NCI-H2227 treated with DMSO at 0.1 percent for 48 hours (cell line): ENCODE data around the gene HIVEP3.

Experiments
- DNase-seq: peaks from one replicate; lab custom pipeline; 2025; lab: John Stamatoyannopoulos, UW

The HIVEP3 gene

GRCh38 chr1:41682845-41683625, 235.7 kb downstream of the HIVEP3 start:
- DNase-seq, result no peak

GRCh38 chr1:41682149-41682548, 236.6 kb downstream of the HIVEP3 start:
- DNase-seq, result no peak

GRCh38 chr1:41681331-41682098, 237.2 kb downstream of the HIVEP3 start:
- no peak for DNase-seq

- DNase-seq, result no peak
These were observed 238.7 kb downstream of the HIVEP3 start for GRCh38 chr1:41679994-41680393.

- no peak for DNase-seq
These were observed 239.2 kb downstream of the HIVEP3 start for GRCh38 chr1:41679531-41679930.

GRCh38 chr1:41678111-41678878, 240.4 kb downstream of the HIVEP3 start:
- DNase-seq, result no peak

GRCh38 chr1:41677620-41678019, 241.1 kb downstream of the HIVEP3 start:
- DNase-seq, result no peak

- no peak for DNase-seq
These were observed 243.3 kb downstream of the HIVEP3 start for GRCh38 chr1:41675401-41675800.

- no peak for DNase-seq
These were observed 244.2 kb downstream of the HIVEP3 start for GRCh38 chr1:41674522-41674921.

GRCh38 chr1:41673806-41674205, 244.9 kb downstream of the HIVEP3 start:
- DNase-seq, result no peak

- DNase-seq, result no peak
These were observed 245.3 kb downstream of the HIVEP3 start for GRCh38 chr1:41673378-41673777.

GRCh38 chr1:41672641-41673361, 245.9 kb downstream of the HIVEP3 start:
- DNase-seq, result no peak

GRCh38 chr1:41672173-41672572, 246.5 kb downstream of the HIVEP3 start:
- no peak for DNase-seq

GRCh38 chr1:41671116-41671755, 247.5 kb downstream of the HIVEP3 start:
- no peak for DNase-seq

- no peak for DNase-seq
These were observed 248.3 kb downstream of the HIVEP3 start for GRCh38 chr1:41670217-41670957.

GRCh38 chr1:41668967-41669366, 249.8 kb downstream of the HIVEP3 start:
- DNase-seq, result no peak

GRCh38 chr1:41668054-41668660, 250.6 kb downstream of the HIVEP3 start:
- no peak for DNase-seq

GRCh38 chr1:41666981-41667631, 251.6 kb downstream of the HIVEP3 start:
- DNase-seq, result no peak
